HCT116 (cell line): Measurements from ENCODE around the gene DBP. TPM values are rescaled to one million over a fixed set of nuclear protein-coding genes. Genes with fewer than 3 reads are reported as not detected.

Experiments used
- ATAC-seq: fragments of 200-7000 bp; cut with Tn5 transposase; 2 replicates; pipeline ENCODE4 v1.9.1; 2020; ENCODE audit warnings: mild to moderate bottlenecking, moderate library complexity
- BruUV-seq: library from RNA; stranded (reverse); fragments of 400-500 nt; replicated peaks from 2 replicates; lab custom pipeline; 2021; lab: Mats Ljungman, UMichigan
- CTCF ChIA-PET: fragments of 300-600 bp; sonication (Branson Sonifier 250); formaldehyde crosslinking; loops from one replicate; lab custom pipeline; 2021; ENCODE audit warnings: antibody characterized with exemption; lab: Charles Lee
- POLR2A ChIA-PET: fragments of 300-600, 350-600 bp; sonication (Branson Sonifier 250); formaldehyde crosslinking; loops from one replicate; lab custom pipeline; 2021; ENCODE audit warnings: antibody characterized with exemption; lab: Charles Lee
- RAD21 ChIA-PET, 2 experiments: fragments of 300-600 bp; sonication (Branson Sonifier 250); formaldehyde crosslinking; loops; one replicate each; lab custom pipeline; 2023; ENCODE audit warnings: low total read pairs in 2 of 2; ENCODE audit not compliant: uncharacterized antibody in 2 of 2, unreplicated experiment in 2 of 2, low non-redundant PET in 1 of 2; lab: Charles Lee
- DNase-seq: peaks from one replicate; pipeline ENCODE4 v3.0.0-alpha.2; 2010; ENCODE audit warnings: low read depth, low spot score
- H2AFZ ChIP-seq: fragments of 200-600 bp; shearing (Covaris generic), sonication (generic); 2 replicates; pipeline ENCODE4 v1.6.1; 2017; ENCODE audit warnings: low read depth, mixed run types, mixed read lengths, antibody characterized with exemption, low read length; ENCODE audit not compliant: poor library complexity, severe bottlenecking
- H3K27ac ChIP-seq: 2 replicates; pipeline ENCODE4 v1.5.1; 2012; ENCODE audit warnings: low read depth, low read length
- H3K27me3 ChIP-seq: fragments of 200-600 bp; sonication (generic); 2 replicates; pipeline ENCODE4 v1.6.1; 2016; ENCODE audit warnings: mixed run types, low read length, mixed read lengths; ENCODE audit not compliant: insufficient read depth
- H3K36me3 ChIP-seq, 2 experiments: fragments of 200-500 bp in 1 of 2; fragments of 200-600 bp in 1 of 2; sonication (Bioruptor generic) in 1 of 2; sonication (generic) in 1 of 2; 2 replicates each; pipeline versions ENCODE4 v1.5.1 to v1.6.1; 2014 to 2016; ENCODE audit warnings: low read length in 2 of 2, inconsistent platforms in 1 of 2, mixed read lengths in 1 of 2, mixed run types in 1 of 2; ENCODE audit not compliant: insufficient read depth in 2 of 2, control insufficient read depth in 1 of 2
- H3K4me1 ChIP-seq, 2 experiments: fragments of 200-600 bp in 1 of 2; sonication (generic) in 1 of 2; 2 replicates each; pipeline versions ENCODE4 v1.5.1 to v1.6.1; 2012 to 2017; ENCODE audit warnings: low read length in 2 of 2, inconsistent platforms in 1 of 2, mild to moderate bottlenecking in 1 of 2, mixed read lengths in 1 of 2, mixed run types in 1 of 2, moderate library complexity in 1 of 2; ENCODE audit not compliant: insufficient read depth in 2 of 2, control insufficient read depth in 1 of 2
- H3K4me2 ChIP-seq: fragments of 200-600 bp; sonication (generic); 2 replicates; pipeline ENCODE4 v1.6.1; 2017; ENCODE audit warnings: mixed run types, low read length, mixed read lengths
- H3K4me3 ChIP-seq, 2 experiments: fragments of 200-600 bp in 1 of 2; sonication (generic) in 1 of 2; replicated peaks in 1 of 2; 2 replicates each; pipeline ENCODE4 v1.5.1; 2011 to 2016; ENCODE audit warnings: low read length in 2 of 2, control low read depth in 1 of 2, low read depth in 1 of 2, mild to moderate bottlenecking in 1 of 2, mixed read lengths in 1 of 2, mixed run types in 1 of 2
- H3K79me2 ChIP-seq: fragments of 200-600 bp; sonication (generic); 2 replicates; pipeline ENCODE4 v1.6.1; 2017; ENCODE audit warnings: mild to moderate bottlenecking, mixed run types, low read length, moderate library complexity, mixed read lengths; ENCODE audit not compliant: insufficient read depth
- H3K9ac ChIP-seq: fragments of 200-600 bp; sonication (generic); 2 replicates; pipeline ENCODE4 v1.6.1; 2016; ENCODE audit warnings: low read length, mixed read lengths
- H3K9me2 ChIP-seq: fragments of 200-600 bp; sonication (generic), shearing (Covaris generic); 2 replicates; pipeline ENCODE4 v1.6.1; 2017; ENCODE audit warnings: mixed run types, mild to moderate bottlenecking, moderate library complexity; ENCODE audit not compliant: insufficient read depth
- H3K9me3 ChIP-seq, 2 experiments: fragments of 200-500 bp in 1 of 2; fragments of 200-600 bp in 1 of 2; sonication (Bioruptor generic) in 1 of 2; sonication (generic) in 1 of 2; 2 replicates each; pipeline ENCODE4 v1.6.1; 2014 to 2017; ENCODE audit warnings: low read length in 2 of 2, mixed read lengths in 2 of 2, inconsistent platforms in 1 of 2, low read depth in 1 of 2, mild to moderate bottlenecking in 1 of 2, mixed run types in 1 of 2, moderate library complexity in 1 of 2; ENCODE audit not compliant: control insufficient read depth in 1 of 2, insufficient read depth in 1 of 2
- H4K20me1 ChIP-seq: fragments of 200-600 bp; sonication (generic), shearing (Covaris generic); 2 replicates; pipeline ENCODE4 v1.6.1; 2017; ENCODE audit warnings: mixed run types, mild to moderate bottlenecking, moderate library complexity; ENCODE audit not compliant: insufficient read depth
- EZH2 ChIP-seq: fragments of 200-600 bp; sonication (generic); IDR thresholded peaks from 2 replicates; pipeline ENCODE4 v1.6.1; 2017; ENCODE audit warnings: antibody characterized with exemption, mixed run types
- EZH2phosphoT487 ChIP-seq: fragments of 200-600 bp; IDR thresholded peaks from 2 replicates; pipeline ENCODE4 v1.6.1; 2018; ENCODE audit warnings: antibody characterized with exemption, borderline replicate concordance
- POLR2A ChIP-seq: IDR thresholded peaks from 2 replicates; pipeline ENCODE4 v1.7.0; 2011; ENCODE audit warnings: borderline replicate concordance; ENCODE audit not compliant: insufficient read depth, insufficient read length; ENCODE audit errors: extremely low read depth
- POLR2AphosphoS5 ChIP-seq: IDR thresholded peaks from 2 replicates; pipeline ENCODE4 v1.6.1; 2011; ENCODE audit warnings: mild to moderate bottlenecking, low read depth, low read length, moderate library complexity
- RAD21 ChIP-seq: IDR thresholded peaks from 2 replicates; pipeline ENCODE4 v1.6.1; 2012; ENCODE audit warnings: low read depth, mild to moderate bottlenecking
- SP1 ChIP-seq: IDR thresholded peaks from 2 replicates; pipeline ENCODE4 v1.6.1; 2012; ENCODE audit warnings: low read depth
- SRF ChIP-seq: IDR thresholded peaks from 2 replicates; pipeline ENCODE4 v1.6.1; 2012; ENCODE audit warnings: low read depth
- intact Hi-C: fragments of 100-400 bp; cut with micrococcal nuclease; formaldehyde crosslinking; loops from 2 replicates; pipeline ENCODE4 v1.10.0; 2022
- total RNA-seq: library from RNA; stranded (reverse); gene quantifications from one replicate; pipeline ENCODE4 v1.2.1, GENCODE V29; 2021; ENCODE audit not compliant: unreplicated experiment
- TF ChIP-seq, protein P1 (sequence below): IDR thresholded peaks from 2 replicates; pipeline ENCODE4 v1.6.1; 2012
- TF ChIP-seq, protein P2 (sequence below): IDR thresholded peaks from 2 replicates; pipeline ENCODE4 v1.6.1; 2011; ENCODE audit warnings: mild to moderate bottlenecking, low read length, moderate library complexity; ENCODE audit not compliant: insufficient replicate concordance; ENCODE audit errors: extremely low read depth

DBP gene
- total RNA-seq, 1 experiment from 2014 or later = 45.9 TPM

DNA sequence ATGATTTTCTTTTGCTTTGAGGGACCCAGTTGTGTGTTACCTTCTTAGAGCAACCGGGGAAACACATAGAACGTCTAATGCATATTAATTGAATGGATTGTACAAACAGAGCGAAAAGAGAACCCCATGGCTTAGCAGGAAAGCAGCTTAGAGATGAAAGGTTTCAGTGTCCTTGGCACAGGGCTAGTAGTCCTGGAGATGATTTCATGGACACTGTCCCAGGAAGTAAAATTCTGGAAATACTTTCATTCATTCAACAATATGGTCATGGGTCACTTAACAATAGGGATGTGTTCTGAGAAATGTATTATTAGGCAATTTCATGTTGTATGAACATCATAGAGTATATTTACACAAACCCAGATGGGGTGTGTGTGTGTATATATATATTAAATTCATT, 48.9 kb upstream of the DBP start:
- Histone ChIP-seq H3K4me1 (peaks cover 21 to 24% of the 10 kb centered on the region in 2 experiments), H3K9me2 (no peaks in the 10 kb centered on the region), H3K27ac (no peak overlapping the region), H3K4me2 (peak overlapping the region; percentile 65), H2AFZ (no peak overlapping the region), H4K20me1 (no peaks in the 10 kb centered on the region), H3K79me2 (no peaks in the 10 kb centered on the region), H3K4me3 (no peak overlapping the region), H3K36me3 (no peaks in the 10 kb centered on the region), H3K9ac (no peak overlapping the region), H3K27me3 (no peaks in the 10 kb centered on the region), H3K9me3 (no peaks in the 10 kb centered on the region)
- ATAC-seq (0 out of 2 replicates have a peak, but pooled peaks have one; percentile 16), DNase-seq (no peak)
- no TSS peak for BruUV-seq
- intact Hi-C loops = no loop called here
- TF ChIP-seq POLR2AphosphoS5 (no peak), EZH2phosphoT487 (no peak), RAD21 (no peak), SP1 (no peak), POLR2A (no peak), EZH2 (no peak), SRF (no peak)
- TF ChIP-seq, protein P1, sequence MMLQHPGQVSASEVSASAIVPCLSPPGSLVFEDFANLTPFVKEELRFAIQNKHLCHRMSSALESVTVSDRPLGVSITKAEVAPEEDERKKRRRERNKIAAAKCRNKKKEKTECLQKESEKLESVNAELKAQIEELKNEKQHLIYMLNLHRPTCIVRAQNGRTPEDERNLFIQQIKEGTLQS = no peak
- TF ChIP-seq, protein P2, sequence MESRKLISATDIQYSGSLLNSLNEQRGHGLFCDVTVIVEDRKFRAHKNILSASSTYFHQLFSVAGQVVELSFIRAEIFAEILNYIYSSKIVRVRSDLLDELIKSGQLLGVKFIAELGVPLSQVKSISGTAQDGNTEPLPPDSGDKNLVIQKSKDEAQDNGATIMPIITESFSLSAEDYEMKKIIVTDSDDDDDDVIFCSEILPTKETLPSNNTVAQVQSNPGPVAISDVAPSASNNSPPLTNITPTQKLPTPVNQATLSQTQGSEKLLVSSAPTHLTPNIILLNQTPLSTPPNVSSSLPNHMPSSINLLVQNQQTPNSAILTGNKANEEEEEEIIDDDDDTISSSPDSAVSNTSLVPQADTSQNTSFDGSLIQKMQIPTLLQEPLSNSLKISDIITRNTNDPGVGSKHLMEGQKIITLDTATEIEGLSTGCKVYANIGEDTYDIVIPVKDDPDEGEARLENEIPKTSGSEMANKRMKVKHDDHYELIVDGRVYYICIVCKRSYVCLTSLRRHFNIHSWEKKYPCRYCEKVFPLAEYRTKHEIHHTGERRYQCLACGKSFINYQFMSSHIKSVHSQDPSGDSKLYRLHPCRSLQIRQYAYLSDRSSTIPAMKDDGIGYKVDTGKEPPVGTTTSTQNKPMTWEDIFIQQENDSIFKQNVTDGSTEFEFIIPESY = no peak
- POLR2A ChIA-PET = no interaction called here
- CTCF ChIA-PET = interaction anchor here (1.0 kb wide), 1 partner anchor 40 kb away, joined by 3 read pairs; the partner anchor contains the start of gene CA11
- RAD21 ChIA-PET = interaction anchor here in 1 of 2 experiments (0.7 kb wide), 1 partner anchor 110 kb away, joined by 3 read pairs; no protein-coding TSS in a partner anchor
